GM12878 (cell line): Measurements from ENCODE around the gene MEN1. TPM values are rescaled to one million over a fixed set of nuclear protein-coding genes. Genes with fewer than 3 reads are reported as not detected.

Experiments
- ATAC-seq: fragments of 200-7000 bp; cut with Tn5 transposase; 3 replicates; pipeline ENCODE4 v1.9.1; 2020; ENCODE audit warnings: mild to moderate bottlenecking, moderate library complexity
- BruUV-seq: library from RNA; stranded (reverse); fragments of 400-500 nt; replicated peaks from 2 replicates; lab custom pipeline; 2021; lab: Mats Ljungman, UMichigan
- CTCF ChIA-PET: fragments of 300-600 bp; sonication (Branson Sonifier 250); formaldehyde crosslinking; extraction: SDS; loops from one replicate; lab custom pipeline; 2021; ENCODE audit warnings: inconsistent platforms; lab: Yijun Ruan, JAX
- POLR2A ChIA-PET: fragments of 350-600 bp; formaldehyde crosslinking; extraction: SDS; loops from one replicate; lab custom pipeline; 2021; ENCODE audit warnings: inconsistent platforms; lab: Charles Lee
- RAD21 ChIA-PET: fragments of 300-600 bp; sonication (Branson Sonifier 250); formaldehyde crosslinking; loops from one replicate; lab custom pipeline; 2023; ENCODE audit warnings: antibody characterized with exemption; ENCODE audit not compliant: unreplicated experiment; lab: Charles Lee
- SMC1A ChIA-PET: fragments of 300-600 bp; sonication (Branson Sonifier 250); formaldehyde crosslinking; loops from one replicate; lab custom pipeline; 2023; ENCODE audit not compliant: unreplicated experiment, uncharacterized antibody; lab: Charles Lee
- DNase-seq: peaks from one replicate; pipeline ENCODE4 v3.0.0-alpha.2; 2011; ENCODE audit warnings: low read depth, low spot score
- FAIRE-seq: peaks from 3 replicates; lab custom pipeline; 2011; peaks lifted over from hg19 to GRCh38; lab: Jason Lieb, UNC
- H2AFZ ChIP-seq: 2 replicates; pipeline ENCODE4 v1.6.0; 2011; ENCODE audit warnings: low read depth, low read length, control low read depth; ENCODE audit not compliant: control insufficient read depth
- H3K27ac ChIP-seq: 2 replicates; pipeline ENCODE4 v1.5.1; 2011; ENCODE audit warnings: control low read depth; ENCODE audit not compliant: control insufficient read depth, insufficient read depth
- H3K27me3 ChIP-seq, 2 experiments: replicated peaks in 1 of 2; 2 replicates each; pipeline versions ENCODE4 v1.6.0 to v1.6.1; 2011; ENCODE audit warnings: low read length in 1 of 2; ENCODE audit not compliant: control insufficient read depth in 2 of 2, insufficient read depth in 2 of 2
- H3K36me3 ChIP-seq, 2 experiments: 2 replicates each; pipeline ENCODE4 v1.5.1; 2011; ENCODE audit warnings: low read length in 1 of 2; ENCODE audit not compliant: control insufficient read depth in 2 of 2, insufficient read depth in 2 of 2
- H3K4me1 ChIP-seq: 2 replicates; pipeline ENCODE4 v1.6.1; 2011; ENCODE audit warnings: mild to moderate bottlenecking, low read length, moderate library complexity, mixed read lengths; ENCODE audit not compliant: control insufficient read depth, insufficient read depth
- H3K4me2 ChIP-seq: 2 replicates; pipeline ENCODE4 v1.6.0; 2011; ENCODE audit warnings: control low read depth; ENCODE audit not compliant: control insufficient read depth, insufficient read depth
- H3K4me3 ChIP-seq: fragments of 200-600 bp; sonication (generic); 2 replicates; pipeline ENCODE4 v1.5.1; 2016
- H3K79me2 ChIP-seq: 2 replicates; pipeline ENCODE4 v1.6.0; 2011; ENCODE audit warnings: low read length; ENCODE audit not compliant: control insufficient read depth, insufficient read depth
- H3K9ac ChIP-seq: 2 replicates; pipeline ENCODE4 v1.8.0; 2011; ENCODE audit warnings: low read length, control low read depth, mixed read lengths; ENCODE audit not compliant: control insufficient read depth, insufficient read depth
- H3K9me3 ChIP-seq: replicated peaks from 3 replicates; pipeline ENCODE4 v1.5.1; 2011; ENCODE audit warnings: mild to moderate bottlenecking, low read length; ENCODE audit not compliant: control insufficient read depth, insufficient read depth
- H4K20me1 ChIP-seq: 2 replicates; pipeline ENCODE4 v1.6.0; 2011; ENCODE audit not compliant: control insufficient read depth, insufficient read depth
- ASH2L ChIP-seq: fragments of 300-600, 200-600 bp; sonication (generic); IDR thresholded peaks from 2 replicates; pipeline ENCODE4 v1.6.1; 2017; ENCODE audit warnings: low read depth, mild to moderate bottlenecking, borderline replicate concordance
- BHLHE40 ChIP-seq, 2 experiments: fragments of 450-650 bp in 1 of 2; IDR thresholded peaks; 2 replicates each; pipeline ENCODE4 v1.6.1; 2011 to 2017; ENCODE audit warnings: low read depth in 2 of 2, borderline replicate concordance in 1 of 2, improper control_type of control experiment in 1 of 2, low read length in 1 of 2, mild to moderate bottlenecking in 1 of 2
- CBFB ChIP-seq: IDR thresholded peaks from 2 replicates; pipeline ENCODE4 v1.6.1; 2016; ENCODE audit warnings: antibody characterized with exemption, low read depth
- CEBPB ChIP-seq, 2 experiments: fragments of 150-350 bp in 1 of 2; IDR thresholded peaks; 2 replicates each; pipeline ENCODE4 v1.6.1; 2012 to 2014; ENCODE audit warnings: low read depth in 2 of 2, low read length in 2 of 2, borderline replicate concordance in 1 of 2, inconsistent platforms in 1 of 2
- CHD1 ChIP-seq: IDR thresholded peaks from 2 replicates; pipeline ENCODE4 v1.6.1; 2012; ENCODE audit warnings: low read depth, low read length, improper control_type of control experiment
- EED ChIP-seq: sonication (generic); IDR thresholded peaks from 2 replicates; pipeline ENCODE4 v1.6.1; 2016; ENCODE audit warnings: antibody characterized with exemption, low read depth
- KAT2A ChIP-seq: conservative IDR thresholded peaks from 2 replicates; pipeline ENCODE4 v1.6.1; 2011; ENCODE audit warnings: low read depth, low read length; ENCODE audit not compliant: control insufficient read depth
- NKRF ChIP-seq: fragments of 450-650 bp; conservative IDR thresholded peaks from 2 replicates; pipeline ENCODE4 v1.6.1; 2017; ENCODE audit warnings: mild to moderate bottlenecking, moderate library complexity
- SREBF2 ChIP-seq: IDR thresholded peaks from 2 replicates; pipeline ENCODE4 v1.6.1; 2012; ENCODE audit warnings: mild to moderate bottlenecking, low read length
- STAT1 ChIP-seq: fragments of 450-650 bp; conservative IDR thresholded peaks from 2 replicates; pipeline ENCODE4 v1.6.1; 2014; ENCODE audit warnings: antibody characterized with exemption, mild to moderate bottlenecking
- SUZ12 ChIP-seq: fragments of 200-600 bp; sonication (generic); IDR thresholded peaks from one replicate; pipeline ENCODE4 v1.6.1; 2018; ENCODE audit warnings: antibody characterized with exemption, mild to moderate bottlenecking; ENCODE audit not compliant: unreplicated experiment
- ZBTB4 ChIP-seq: fragments of 450-650 bp; formaldehyde crosslinking; IDR thresholded peaks from 2 replicates; pipeline ENCODE4 v1.4.0; 2022; ENCODE audit warnings: mild to moderate bottlenecking, moderate library complexity
- ZNF274 ChIP-seq: IDR thresholded peaks from one replicate; pipeline ENCODE4 v1.8.0; 2011; ENCODE audit not compliant: insufficient read length, insufficient read depth
- WGBS: methylation state at CpG from one replicate; pipeline ENCODE4 v1.1.6; 2016; ENCODE audit warnings: low lambda C conversion rate; ENCODE audit not compliant: insufficient replicate concordance, insufficient coverage; ENCODE audit errors: missing lambda C conversion rate; 5-methylcytosine and 5-hydroxymethylcytosine counted together
- in situ Hi-C: fragments of 300-500 bp; cut with MboI; formaldehyde crosslinking; loops from 9 replicates; pipeline ENCODE4 v1.14.3; 2018; ENCODE audit warnings: mixed read lengths
- intact Hi-C: fragments of 100-400 bp; cut with micrococcal nuclease; formaldehyde crosslinking; loops from one replicate; pipeline ENCODE4 v1.14.2; 2022; ENCODE audit not compliant: unreplicated experiment
- polyA plus RNA-seq, 11 experiments: library from polyadenylated mRNA; depleted of rRNA in 4 of 11; unstranded in 6 of 11; stranded (reverse) in 5 of 11; fragments of >200 nt; fragmentation: Nextera tagmentation in 4 of 11; fragmentation: Illumina TruSeq in 1 of 11; extraction: Ambion mirVana in 4 of 11; extraction: Trizol in 1 of 11; gene quantifications; 1 replicate in 1 of 11; 2 replicates in 10 of 11; pipeline versions ENCODE4 v1.2.1 to v1.2.3, GENCODE V29; 2011 to 2016; ENCODE audit warnings: inconsistent platforms in 2 of 11, missing spikeins in 2 of 11, low read depth in 1 of 11
- total RNA-seq, 4 experiments: library from RNA; depleted of rRNA in 3 of 4; stranded (reverse); fragments of >200 nt in 3 of 4; fragmentation: Illumina TruSeq in 1 of 4; extraction: Trizol in 1 of 4; gene quantifications; 2 replicates each; pipeline versions ENCODE4 v1.2.1 to v1.2.3, GENCODE V29; 2013 to 2021

The MEN1 gene
- total and polyA plus RNA-seq, 10 of the 15 experiments (the other 5 are each of a cell fraction or from before 2014, with no cell fraction given) = 2.5 to 39.7 (median 20.7) TPM

GRCh38 chr11:64772303-64773018 lies 37.9 kb downstream of the MEN1 start:
- DNase-seq (peak; percentile 51), FAIRE-seq (no peak), ATAC-seq (peak; percentile 60)
- H3K27ac ChIP-seq = peak overlapping the region; percentile 63
- BruUV-seq = no TSS peak
- H3K79me2 ChIP-seq = peaks cover 66% of the 10 kb centered on the region
- intact Hi-C loops (loop anchor here (2.0 to 10.0 kb wide), 2 partner anchors 28 to 342 kb away; partner anchors contain the start of genes RASGRP2, TM7SF2 and ZNHIT2), in situ Hi-C loops (no loop called here)
- H3K9me3 ChIP-seq = no peaks in the 10 kb centered on the region; the same call in 2 of the 3 replicates
- H2AFZ ChIP-seq = no peak overlapping the region
- H3K4me2 ChIP-seq = peak overlapping the region; percentile 80
- H3K4me3 ChIP-seq = peak overlapping the region; percentile 34; the same call in 1 of the 2 replicates
- SMC1A ChIA-PET = interaction anchor here (0.8 to 2.6 kb wide), 12 partner anchors 9 to 121 kb away, joined by 3 to 18 read pairs (median 4); partner anchors contain the start of genes CDC42BPG, MEN1 and RASGRP2
- no peak overlapping the region for H3K9ac ChIP-seq
- CTCF ChIA-PET = interaction anchor here (0.7 to 2.7 kb wide), 16 partner anchors 9 to 455 kb away, joined by 3 to 15 read pairs (median 3); partner anchors contain the start of genes CDC42BPG, PRDX5, RASGRP2 and TRMT112
- RAD21 ChIA-PET = interaction anchor here (0.9 to 2.2 kb wide), 10 partner anchors 9 to 122 kb away, joined by 3 to 9 read pairs (median 4); partner anchors contain the start of gene RASGRP2
- H3K27me3 ChIP-seq = no peaks in the 10 kb centered on the region
- POLR2A ChIA-PET = interaction anchor here (0.7 to 2.8 kb wide), 16 partner anchors 9 to 101 kb away, joined by 3 to 12 read pairs (median 3); partner anchors contain the start of genes PYGM and RASGRP2
- WGBS = 5% methylated on average over 3 of the region's 3 CpGs
- peaks cover 34 to 77% of the 10 kb centered on the region in 2 experiments for H3K36me3 ChIP-seq
- peaks cover 28% of the 10 kb centered on the region for H4K20me1 ChIP-seq
- peaks cover 36% of the 10 kb centered on the region for H3K4me1 ChIP-seq
- TF ChIP-seq BHLHE40 (IDR thresholded peaks at IDR 0.05; ENCODE audit: borderline replicate concordance in 1 of 2, low read depth in 2 of 2, low read length in 1 of 2) (no peak), STAT1 (no peak), ZBTB4 (CRISPR knock-in tag) (no peak), SUZ12 (no peak), CEBPB (IDR thresholded peaks at IDR 0.05; ENCODE audit: borderline replicate concordance in 1 of 2, low read depth in 2 of 2, low read length in 2 of 2) (no peak), SREBF2 (no peak), NKRF (no peak), ZNF274 (no peak), KAT2A (no peak), CHD1 (no peak), EED (no peak), CBFB (0 out of 2 replicates have a peak, but pooled peaks have one; percentile 16), ASH2L (no peak)
